OCI-LY1 (cell line): ENCODE measurements around the gene GRM7.

Experiments
- H2AFZ ChIP-seq: fragments of 200-600 bp; sonication (generic), shearing (Covaris generic); 2 replicates; pipeline ENCODE4 v1.6.0; 2014; ENCODE audit warnings: antibody characterized with exemption, mild to moderate bottlenecking, low read length
- H3F3A ChIP-seq: fragments of 200-600 bp; sonication (generic), shearing (Covaris generic); 2 replicates; pipeline ENCODE4 v1.6.0; 2014; ENCODE audit warnings: mild to moderate bottlenecking, antibody characterized with exemption, low read length, moderate library complexity; ENCODE audit not compliant: insufficient read depth
- H3K27ac ChIP-seq: fragments of 200-600 bp; sonication (generic); 2 replicates; pipeline ENCODE4 v1.5.1; 2014; ENCODE audit warnings: low read length, mixed run types, mild to moderate bottlenecking, low read depth; ENCODE audit not compliant: poor library complexity, severe bottlenecking
- H3K27me3 ChIP-seq: fragments of 200-600 bp; sonication (generic); 2 replicates; pipeline ENCODE4 v1.6.0; 2014; ENCODE audit warnings: antibody characterized with exemption, mild to moderate bottlenecking, low read length, moderate library complexity; ENCODE audit not compliant: insufficient read depth
- H3K36me3 ChIP-seq: fragments of 200-600 bp; sonication (generic); 2 replicates; pipeline ENCODE4 v1.6.1; 2014; ENCODE audit warnings: mild to moderate bottlenecking, antibody characterized with exemption, low read length, moderate library complexity, mixed read lengths; ENCODE audit not compliant: insufficient read depth
- H3K4me1 ChIP-seq: fragments of 200-600 bp; sonication (generic); 2 replicates; pipeline ENCODE4 v1.5.1; 2014; ENCODE audit warnings: mild to moderate bottlenecking, low read length, moderate library complexity; ENCODE audit not compliant: insufficient read depth, severe bottlenecking
- H3K4me2 ChIP-seq: fragments of 200-600 bp; sonication (generic), shearing (Covaris generic); 2 replicates; pipeline ENCODE4 v1.6.1; 2014; ENCODE audit warnings: low read length
- H3K4me3 ChIP-seq: fragments of 200-600 bp; sonication (generic); 2 replicates; pipeline ENCODE4 v1.5.1; 2014; ENCODE audit warnings: low read length, low read depth, mild to moderate bottlenecking, mixed read lengths; ENCODE audit not compliant: poor library complexity, severe bottlenecking
- H3K79me2 ChIP-seq: fragments of 200-600 bp; shearing (Covaris generic); 2 replicates; pipeline ENCODE4 v1.6.1; 2016; ENCODE audit warnings: mixed run types, low read length, mixed read lengths; ENCODE audit not compliant: insufficient read depth
- H3K9ac ChIP-seq: fragments of 200-600 bp; sonication (generic), shearing (Covaris generic); 2 replicates; pipeline ENCODE4 v1.6.1; 2014; ENCODE audit warnings: mild to moderate bottlenecking, low read length, mixed read lengths
- H3K9me2 ChIP-seq: fragments of 200-600 bp; sonication (generic), shearing (Covaris generic); 2 replicates; pipeline ENCODE4 v1.6.1; 2014; ENCODE audit warnings: low read depth, mild to moderate bottlenecking, low read length, mixed read lengths
- H3K9me3 ChIP-seq: fragments of 200-600 bp; shearing (Covaris generic); 2 replicates; pipeline ENCODE4 v1.6.1; 2014; ENCODE audit warnings: low read length, mixed read lengths
- H4K20me1 ChIP-seq: fragments of 200-600 bp; sonication (generic), shearing (Covaris generic); 2 replicates; pipeline ENCODE4 v1.6.0; 2016; ENCODE audit warnings: mild to moderate bottlenecking, low read length; ENCODE audit not compliant: insufficient read depth
- EZH2 ChIP-seq: fragments of 200-600 bp; sonication (generic), shearing (Covaris generic); IDR thresholded peaks from 2 replicates; pipeline ENCODE4 v1.8.0; 2017; ENCODE audit warnings: borderline replicate concordance, mixed run types, mild to moderate bottlenecking, antibody characterized with exemption, low read length, moderate library complexity, mixed read lengths
- TF ChIP-seq, protein P1 (sequence below): fragments of 200-600 bp; sonication (generic), shearing (Covaris generic); IDR thresholded peaks from 2 replicates; pipeline ENCODE4 v1.5.1; 2017; ENCODE audit warnings: mild to moderate bottlenecking, antibody characterized with exemption, low read length, moderate library complexity, mixed read lengths

The GRM7 gene

DNA sequence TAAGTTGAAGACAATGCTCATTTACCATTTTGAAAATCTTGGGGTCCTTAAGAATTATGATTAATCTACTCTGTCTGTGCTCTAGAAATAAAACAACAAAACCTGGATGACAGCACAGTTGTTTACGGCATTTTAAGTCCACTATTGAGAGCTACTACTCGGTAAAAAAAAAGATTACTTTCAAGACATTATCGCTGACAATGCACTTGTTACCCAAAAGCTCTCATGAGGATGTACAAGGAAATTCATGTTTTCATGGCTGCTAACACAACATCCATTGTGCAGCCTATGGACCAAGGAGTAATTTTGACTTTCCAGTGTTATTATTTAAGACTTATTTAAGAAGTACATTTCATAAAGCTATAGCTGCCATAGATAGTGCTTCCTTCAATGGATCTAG, 221.3 kb downstream of the GRM7 start:
- Histone ChIP-seq H3K36me3 (no peaks in the 10 kb centered on the region), H4K20me1 (no peaks in the 10 kb centered on the region), H3K4me1 (no peaks in the 10 kb centered on the region), H3K9me3 (no peaks in the 10 kb centered on the region), H3K4me3 (no peak overlapping the region), H3K79me2 (no peaks in the 10 kb centered on the region), H2AFZ (no peak overlapping the region), H3K27me3 (no peaks in the 10 kb centered on the region), H3K27ac (no peak overlapping the region), H3K9me2 (no peaks in the 10 kb centered on the region), H3K4me2 (no peak overlapping the region), H3K9ac (no peak overlapping the region), H3F3A (no peaks in the 10 kb centered on the region)
- no peak for TF ChIP-seq EZH2
- TF ChIP-seq, protein P1, sequence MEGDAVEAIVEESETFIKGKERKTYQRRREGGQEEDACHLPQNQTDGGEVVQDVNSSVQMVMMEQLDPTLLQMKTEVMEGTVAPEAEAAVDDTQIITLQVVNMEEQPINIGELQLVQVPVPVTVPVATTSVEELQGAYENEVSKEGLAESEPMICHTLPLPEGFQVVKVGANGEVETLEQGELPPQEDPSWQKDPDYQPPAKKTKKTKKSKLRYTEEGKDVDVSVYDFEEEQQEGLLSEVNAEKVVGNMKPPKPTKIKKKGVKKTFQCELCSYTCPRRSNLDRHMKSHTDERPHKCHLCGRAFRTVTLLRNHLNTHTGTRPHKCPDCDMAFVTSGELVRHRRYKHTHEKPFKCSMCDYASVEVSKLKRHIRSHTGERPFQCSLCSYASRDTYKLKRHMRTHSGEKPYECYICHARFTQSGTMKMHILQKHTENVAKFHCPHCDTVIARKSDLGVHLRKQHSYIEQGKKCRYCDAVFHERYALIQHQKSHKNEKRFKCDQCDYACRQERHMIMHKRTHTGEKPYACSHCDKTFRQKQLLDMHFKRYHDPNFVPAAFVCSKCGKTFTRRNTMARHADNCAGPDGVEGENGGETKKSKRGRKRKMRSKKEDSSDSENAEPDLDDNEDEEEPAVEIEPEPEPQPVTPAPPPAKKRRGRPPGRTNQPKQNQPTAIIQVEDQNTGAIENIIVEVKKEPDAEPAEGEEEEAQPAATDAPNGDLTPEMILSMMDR: no peak

DNA sequence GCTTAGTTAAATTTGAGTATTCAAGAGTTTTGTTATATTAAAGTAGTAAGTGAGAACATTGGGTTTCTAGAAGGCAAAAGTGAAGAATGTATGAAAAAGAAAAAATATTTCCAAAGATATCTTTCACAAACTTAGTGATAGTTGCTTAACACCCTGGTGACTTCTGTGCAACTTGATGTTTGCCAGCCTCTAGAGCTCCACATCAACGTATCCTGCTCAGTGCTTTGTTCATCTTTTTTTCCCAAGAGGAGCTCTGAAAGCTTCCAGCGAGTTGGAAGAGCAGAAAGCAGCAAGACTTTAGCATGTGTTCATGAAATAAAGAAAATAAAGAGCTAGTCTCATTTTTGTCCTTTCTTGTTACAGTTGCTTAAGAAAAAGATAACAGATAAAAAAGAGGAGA, 225.5 kb downstream of the GRM7 start:
- Histone ChIP-seq H3K4me2 (no peak overlapping the region), H3K27ac (no peak overlapping the region), H3K79me2 (no peaks in the 10 kb centered on the region), H3K9me2 (no peaks in the 10 kb centered on the region), H3K9me3 (no peaks in the 10 kb centered on the region), H3K4me1 (no peaks in the 10 kb centered on the region), H4K20me1 (no peaks in the 10 kb centered on the region), H2AFZ (no peak overlapping the region), H3F3A (no peaks in the 10 kb centered on the region), H3K4me3 (no peak overlapping the region), H3K9ac (no peak overlapping the region), H3K36me3 (no peaks in the 10 kb centered on the region), H3K27me3 (no peaks in the 10 kb centered on the region)
- TF ChIP-seq, protein P1: no peak
- no peak for TF ChIP-seq EZH2

DNA sequence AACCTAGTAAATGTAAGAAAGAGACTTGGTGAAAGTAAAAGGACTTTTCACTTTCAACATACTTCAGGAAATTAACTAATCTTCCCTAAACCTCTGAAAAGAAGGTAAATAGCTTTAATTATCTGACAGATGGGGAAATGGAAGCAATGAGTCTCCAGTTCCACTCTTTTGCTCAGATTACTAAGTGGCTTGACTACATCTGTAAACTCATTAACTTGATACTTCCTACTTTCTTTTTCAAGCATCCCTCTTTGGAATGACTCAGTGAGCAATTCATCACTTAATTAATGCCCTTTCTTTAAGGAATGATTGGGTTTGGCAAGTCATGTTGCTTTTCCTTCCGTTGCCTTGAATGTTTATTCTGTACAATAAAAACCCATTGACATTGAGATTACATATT, 234.2 kb downstream of the GRM7 start:
- no peaks in the 10 kb centered on the region for H3K9me2 ChIP-seq
- no peak overlapping the region for H3K27ac ChIP-seq
- H3K4me2 ChIP-seq: no peak overlapping the region
- no peaks in the 10 kb centered on the region for H3K36me3 ChIP-seq
- no peak overlapping the region for H2AFZ ChIP-seq
- H3K27me3 ChIP-seq: no peaks in the 10 kb centered on the region
- no peak overlapping the region for H3K4me3 ChIP-seq
- no peaks in the 10 kb centered on the region for H3K9me3 ChIP-seq
- H3K4me1 ChIP-seq: no peaks in the 10 kb centered on the region
- no peaks in the 10 kb centered on the region for H3F3A ChIP-seq
- no peak overlapping the region for H3K9ac ChIP-seq
- H3K79me2 ChIP-seq: no peaks in the 10 kb centered on the region
- no peak for TF ChIP-seq EZH2
- TF ChIP-seq, protein P1: no peak
- H4K20me1 ChIP-seq: no peaks in the 10 kb centered on the region
